GM21723 (cell line): ENCODE measurements around the gene CSNK1D.
A peak's percentile ranks its signal among the peaks of the same experiment; 100 is the strongest.

ENCODE experiments used
- ATAC-seq: cut with Tn5 transposase; IDR thresholded peaks from one replicate; pipeline ENCODE4 v1.9.1; 2021; ENCODE audit warnings: mild to moderate bottlenecking, moderate library complexity; ENCODE audit not compliant: unreplicated experiment

The CSNK1D gene

DNA sequence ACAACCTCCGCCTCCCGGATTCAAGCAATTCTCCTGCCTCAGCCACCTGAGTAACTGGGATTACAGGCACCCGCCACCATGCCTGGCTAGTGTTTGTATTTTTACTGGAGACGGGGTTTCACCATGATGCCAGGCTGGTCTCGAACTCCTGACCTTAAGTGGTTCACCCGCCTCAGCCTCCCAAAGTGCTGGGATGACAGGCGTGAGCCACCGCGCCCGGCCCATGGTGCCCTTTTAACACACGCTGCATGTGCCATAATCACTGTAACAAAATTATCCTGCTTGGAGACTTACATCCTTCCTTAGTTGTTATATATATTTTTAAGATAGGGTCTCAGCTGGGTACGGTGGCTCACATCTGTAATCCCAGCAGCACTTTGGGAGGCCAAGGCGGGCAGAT lies 38.5 kb upstream of the CSNK1D start:
- ATAC-seq, result no peak

DNA sequence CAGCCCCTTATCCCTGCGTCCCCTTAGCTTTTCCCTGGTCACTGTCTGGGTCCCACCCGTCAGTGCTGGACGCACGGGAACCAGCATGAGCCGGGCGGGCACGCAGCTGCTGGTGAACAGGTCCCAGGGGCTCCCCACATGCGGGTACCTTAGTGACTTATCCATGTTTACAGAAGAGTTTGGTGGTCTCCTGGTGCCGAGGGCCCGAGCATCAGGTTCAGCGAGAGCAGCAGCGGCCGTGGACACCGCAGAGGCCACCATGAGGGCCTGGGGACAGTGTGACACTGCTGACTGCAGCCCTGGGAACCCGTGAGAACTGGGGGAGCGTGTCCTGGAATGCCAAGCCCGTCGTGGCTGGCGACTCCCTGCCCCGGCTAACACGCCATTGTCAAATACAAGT lies 37.4 kb upstream of the CSNK1D start:
- ATAC-seq, result no peak

DNA sequence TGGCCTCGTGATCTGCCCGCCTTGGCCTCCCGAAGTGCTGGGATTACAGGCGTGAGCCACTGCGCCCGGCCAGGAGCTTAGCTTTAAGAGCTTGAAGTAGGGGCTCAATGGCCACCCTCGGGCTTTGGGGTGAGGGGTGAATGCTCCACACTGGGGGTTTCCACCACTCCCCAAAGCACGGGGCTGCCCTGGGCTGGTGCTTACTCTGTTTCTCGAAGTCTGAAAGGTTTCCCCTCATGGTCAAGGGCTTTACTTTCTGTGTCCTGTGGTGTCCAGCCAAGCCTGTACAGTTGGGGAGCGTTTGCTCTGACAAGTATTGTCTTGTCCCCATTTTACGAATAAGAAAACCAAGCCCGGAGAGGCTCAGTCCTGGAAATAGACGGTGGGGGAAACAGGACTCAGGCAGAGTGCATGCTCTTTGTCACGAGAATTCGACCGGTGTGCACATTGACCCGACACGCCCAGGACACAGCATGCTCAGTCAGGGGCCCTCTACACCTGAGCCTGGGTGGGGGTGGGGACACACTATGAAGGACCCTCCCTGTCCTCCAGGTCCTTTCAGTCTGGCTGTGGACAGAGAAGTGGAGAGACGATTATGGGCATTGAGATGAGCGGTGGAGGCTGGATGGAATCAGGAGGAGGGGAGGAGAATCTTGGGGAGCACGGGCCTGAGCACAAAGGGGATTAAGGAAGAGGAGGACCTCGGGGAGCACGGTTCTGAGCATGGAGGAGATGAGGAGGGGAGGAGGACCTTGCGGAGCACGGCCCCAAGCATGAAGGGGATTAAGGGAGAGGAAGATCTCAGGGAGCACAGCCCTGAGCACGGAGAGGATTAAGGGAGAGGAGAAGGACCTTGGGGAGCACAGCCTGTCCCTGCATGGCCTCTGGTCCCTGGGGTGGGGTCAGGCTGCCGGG lies 36.4 kb upstream of the CSNK1D start:
- no peak for ATAC-seq

DNA sequence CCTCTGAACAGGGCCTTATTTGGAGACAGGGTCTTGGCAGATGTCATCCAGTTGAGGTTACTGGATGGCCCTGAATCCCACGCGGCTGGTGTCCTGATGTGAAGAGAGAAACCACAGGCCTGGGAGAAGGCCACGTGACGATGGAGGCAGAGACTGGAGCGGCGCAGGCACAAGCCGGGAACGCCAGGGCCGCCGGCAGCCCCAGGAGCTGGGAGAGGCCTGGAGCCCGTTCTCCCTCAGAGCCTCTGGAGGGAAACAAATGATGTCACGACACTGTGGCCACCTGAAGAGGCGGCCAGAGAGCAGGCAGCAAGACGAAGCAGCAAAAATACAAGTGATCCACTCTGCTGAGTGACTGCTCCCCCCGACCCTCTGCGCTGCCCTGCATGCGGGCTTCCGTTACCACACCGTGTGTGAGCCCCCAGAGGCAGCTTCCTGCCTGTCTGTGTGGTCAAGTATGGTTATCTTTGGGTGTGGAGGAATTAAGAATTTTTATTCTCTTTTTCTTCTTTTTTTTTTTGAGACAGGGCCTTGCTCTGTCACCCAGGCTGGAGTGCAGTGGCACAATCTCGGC lies 32.3 kb upstream of the CSNK1D start:
- ATAC-seq, result no peak

DNA sequence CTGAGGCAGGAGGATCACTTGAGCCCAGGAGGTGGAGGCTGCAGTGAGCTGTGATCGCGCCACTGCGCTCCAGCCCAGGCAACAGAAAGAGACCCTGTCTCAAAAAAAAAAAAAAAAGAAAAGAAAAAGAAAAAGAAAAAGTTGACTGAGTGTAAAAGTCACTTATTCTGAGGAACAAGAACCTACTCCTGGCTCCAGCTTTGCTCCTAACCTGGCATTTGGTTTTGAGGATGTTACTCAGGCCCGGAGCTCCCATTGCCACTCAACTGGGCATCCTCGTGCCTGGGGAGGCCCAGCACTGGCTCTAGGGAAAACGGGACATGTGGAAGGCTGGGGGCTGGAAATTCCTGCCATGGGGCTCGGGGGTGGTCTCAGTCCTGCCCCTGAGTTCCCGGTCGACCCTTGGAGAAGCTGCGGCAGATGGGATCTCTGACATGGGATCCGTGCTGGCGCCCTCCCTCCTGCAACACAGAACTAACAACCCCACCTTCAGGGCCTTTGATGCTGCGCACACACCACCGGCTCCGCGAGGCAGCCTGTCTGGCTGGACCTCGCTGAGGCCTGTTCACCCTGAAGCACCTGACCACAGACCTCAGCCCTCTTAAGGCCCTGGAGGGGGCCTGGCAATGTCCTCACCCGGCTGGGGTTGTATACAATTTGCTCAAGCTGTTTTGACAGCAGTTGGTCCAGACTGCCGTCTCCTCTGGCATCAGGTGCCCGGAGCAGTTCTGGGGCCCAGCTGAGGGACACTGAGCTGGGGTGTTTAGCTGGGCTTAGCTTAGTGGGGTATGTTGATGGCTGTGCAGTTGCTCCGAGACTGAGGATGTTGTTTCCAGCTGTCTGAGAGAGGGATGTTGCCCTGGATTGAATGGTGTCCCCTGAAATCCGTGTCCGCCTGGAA lies 31.6 kb upstream of the CSNK1D start:
- ATAC-seq, result no peak

DNA sequence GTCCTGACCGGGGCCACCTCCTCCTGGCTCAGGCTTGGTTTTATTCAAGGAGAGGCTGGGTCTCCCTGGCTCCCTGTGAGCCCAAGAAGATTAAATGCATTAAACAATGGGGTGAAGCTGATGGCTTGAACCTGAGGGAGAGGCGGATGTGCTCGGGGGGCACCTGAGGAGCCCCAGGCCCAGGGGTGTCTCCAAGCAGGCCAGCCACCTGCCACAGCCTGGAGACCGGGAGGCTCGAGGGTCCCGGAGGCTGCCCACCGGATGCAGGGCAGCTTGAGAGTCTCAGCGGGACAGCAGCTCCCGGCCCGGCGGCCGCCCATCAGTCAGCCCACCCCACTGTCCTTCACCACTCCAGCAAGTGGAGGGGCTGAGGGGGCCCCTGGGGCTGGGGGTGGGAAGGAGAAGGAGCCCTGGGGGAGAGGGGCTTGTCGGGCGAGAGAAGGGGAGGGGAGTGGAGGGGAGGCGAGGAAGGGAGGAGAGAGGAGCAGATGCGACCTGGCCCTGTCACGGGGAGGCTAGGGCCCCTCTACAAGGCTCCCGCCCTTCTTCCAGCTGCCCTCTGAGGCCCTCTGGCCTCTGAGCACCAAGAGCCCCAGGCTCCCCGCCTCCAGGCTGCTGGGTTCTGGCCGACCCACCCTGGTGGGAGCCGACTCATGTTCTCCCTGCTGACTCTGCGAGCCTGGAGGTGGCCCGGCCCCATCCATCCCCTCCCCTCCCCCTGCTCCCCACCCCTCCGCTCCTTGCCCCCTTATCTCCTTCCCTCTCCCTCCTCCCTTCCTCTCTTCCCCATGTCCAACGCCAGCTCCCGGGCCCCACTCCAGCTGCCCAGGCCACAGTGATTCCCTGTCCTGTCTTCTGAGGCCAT lies 30.7 kb upstream of the CSNK1D start:
- no peak for ATAC-seq

DNA sequence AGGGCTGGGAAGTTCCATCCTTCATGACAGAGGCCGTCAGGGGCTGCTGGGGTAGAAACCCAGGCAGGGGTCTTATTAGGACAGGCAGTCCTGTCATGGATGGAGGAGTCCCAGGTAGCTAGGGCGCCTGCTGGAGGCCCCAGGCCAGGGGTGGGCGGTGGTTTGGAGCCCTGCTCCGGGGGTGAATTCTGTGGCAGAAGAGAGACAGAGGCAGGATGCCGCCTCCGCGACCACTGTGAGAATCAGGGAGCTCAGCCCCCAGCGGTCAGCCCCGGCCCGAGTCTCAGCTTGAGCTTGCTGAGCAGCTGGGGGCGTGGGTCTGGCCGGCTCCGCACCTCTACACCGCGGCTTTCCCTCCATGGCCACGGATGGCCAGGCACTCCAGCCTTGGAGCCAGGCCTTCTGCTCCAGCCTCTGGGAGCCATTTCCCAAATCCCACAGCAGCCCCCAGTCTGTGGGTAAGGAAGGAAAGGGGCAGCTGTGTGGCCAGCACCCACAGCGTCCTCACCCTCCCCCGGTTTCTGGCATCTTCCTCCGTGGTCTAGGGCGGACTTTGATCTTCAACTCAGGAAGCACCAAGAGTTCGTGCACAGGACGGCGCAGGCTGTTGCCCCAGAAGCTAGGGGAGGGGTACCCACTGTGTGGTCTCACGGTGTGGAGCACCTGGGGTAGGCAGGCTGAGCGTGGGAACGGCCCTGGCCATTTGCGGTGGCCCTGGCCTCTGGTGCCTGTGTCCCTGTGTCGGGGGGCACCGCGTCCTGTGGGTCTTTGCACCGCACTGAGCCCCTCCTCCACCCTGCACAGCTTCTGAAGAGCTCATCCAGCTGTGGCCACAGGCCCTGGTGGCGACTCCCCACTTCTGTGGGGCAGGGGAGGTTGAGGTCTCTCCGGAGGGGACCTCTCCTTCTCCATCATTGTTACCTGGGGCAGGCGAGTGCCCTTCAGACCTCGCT lies 29.8 kb upstream of the CSNK1D start:
- no peak for ATAC-seq

DNA sequence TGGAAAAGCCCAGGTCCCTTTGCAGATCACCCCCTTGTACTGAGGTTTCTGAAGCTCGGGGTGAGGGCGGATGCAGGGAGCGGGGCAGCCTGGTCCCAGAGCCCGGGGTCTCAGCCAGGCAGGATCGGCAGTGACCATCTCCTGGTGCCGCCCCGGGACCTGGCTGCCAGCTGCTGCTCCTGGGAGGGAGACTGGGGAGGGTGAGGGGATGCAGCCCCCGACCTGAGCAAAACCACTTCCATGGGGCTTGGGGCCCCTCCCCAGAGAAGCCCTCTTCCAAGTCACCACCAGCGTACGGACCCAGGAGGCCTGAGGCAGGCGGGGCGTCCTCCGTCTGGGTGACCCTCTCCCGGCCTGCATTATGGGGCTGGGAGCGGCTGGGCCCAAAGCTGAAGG lies 29.1 kb upstream of the CSNK1D start:
- no peak for ATAC-seq

DNA sequence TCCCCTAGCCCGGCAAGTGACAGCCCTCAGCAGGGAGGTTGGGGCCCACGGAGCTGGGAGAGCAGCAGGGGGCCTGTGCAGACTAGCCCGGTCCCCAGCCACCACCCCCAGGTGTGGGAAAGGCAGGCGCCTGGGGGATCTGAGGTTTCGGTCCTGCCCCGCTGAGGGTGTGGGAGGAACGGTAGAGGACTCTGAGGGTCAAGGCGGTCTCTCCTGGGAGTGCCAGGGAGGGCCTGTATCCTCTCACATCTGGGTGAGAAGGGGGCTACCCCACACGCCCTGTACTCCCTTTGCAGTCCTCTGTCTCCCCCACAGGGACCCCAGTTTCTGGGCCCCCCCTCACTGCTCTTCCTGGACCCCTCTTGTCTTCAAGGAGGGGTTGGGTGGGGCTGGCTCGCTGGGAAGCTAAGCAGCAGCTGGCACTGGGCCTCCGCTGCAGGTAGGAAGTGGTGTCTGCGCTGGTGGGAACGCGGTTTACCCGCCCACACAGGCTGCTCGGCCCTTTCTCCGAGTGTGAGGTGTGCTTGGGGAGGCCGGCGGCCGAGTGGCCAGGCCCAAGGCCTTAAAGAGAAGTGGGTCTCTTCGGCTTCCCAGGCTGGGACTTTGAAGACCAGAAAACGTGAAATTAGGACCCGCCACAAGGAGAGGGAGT lies 28.5 kb upstream of the CSNK1D start:
- ATAC-seq, result no peak

DNA sequence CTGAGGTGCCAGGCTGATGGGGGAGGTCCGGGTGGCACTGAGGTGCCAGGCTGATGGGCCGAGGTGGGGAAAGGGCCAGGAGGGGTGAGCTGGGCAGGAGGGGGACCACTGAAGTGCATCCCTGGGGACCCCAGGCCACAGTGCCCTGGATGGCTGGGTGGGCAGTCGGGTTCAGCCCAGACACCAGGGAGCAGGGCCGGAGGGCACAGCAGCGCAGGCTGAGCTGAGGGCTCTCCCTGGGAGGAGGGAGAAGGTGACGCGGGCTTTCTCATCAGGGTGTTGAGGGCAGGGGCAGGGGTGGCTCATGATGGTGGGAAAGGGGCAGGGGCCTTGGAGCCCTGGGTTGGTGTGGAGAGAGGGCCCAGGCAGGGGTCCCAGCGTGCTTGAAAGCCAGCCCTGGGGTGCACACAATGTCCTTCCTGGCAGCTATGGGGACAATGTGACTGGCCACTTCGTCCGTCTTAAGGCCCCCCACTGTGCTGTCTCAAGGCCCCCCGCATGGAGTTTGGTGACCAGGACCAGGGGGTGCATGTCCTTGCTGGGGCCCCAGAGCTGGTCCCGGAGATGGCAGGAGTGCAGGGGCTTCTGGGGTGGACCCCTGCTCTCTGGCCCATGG lies 27.9 kb upstream of the CSNK1D start:
- no peak for ATAC-seq

DNA sequence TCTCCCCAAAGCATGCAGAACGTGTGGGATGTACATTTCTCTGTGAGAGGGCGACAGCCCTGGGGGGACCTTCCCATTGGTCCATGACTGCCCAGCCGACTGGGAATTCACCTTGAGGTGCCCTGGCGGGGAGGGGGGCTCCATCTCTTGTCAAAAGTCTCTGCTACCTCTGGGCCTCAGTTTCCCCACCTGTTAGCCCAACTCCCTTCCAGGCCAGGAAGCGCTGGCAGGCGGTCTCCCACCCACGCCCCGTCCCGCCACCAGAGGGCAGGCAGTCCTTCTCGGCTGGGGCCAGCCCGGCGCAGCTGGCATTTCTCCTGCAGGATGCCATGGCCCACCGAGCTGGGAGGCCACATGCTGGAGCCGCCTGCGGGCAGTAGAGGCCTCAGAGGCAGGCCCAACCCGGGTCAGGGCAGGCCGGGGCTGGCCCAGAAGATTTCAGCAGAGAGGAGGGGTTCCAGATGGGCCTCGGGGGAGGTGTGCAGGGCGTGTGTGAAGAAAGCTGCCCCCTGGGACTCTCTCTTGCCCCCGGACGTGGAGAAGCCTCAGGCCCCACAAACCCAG lies 27.3 kb upstream of the CSNK1D start:
- ATAC-seq, result no peak

DNA sequence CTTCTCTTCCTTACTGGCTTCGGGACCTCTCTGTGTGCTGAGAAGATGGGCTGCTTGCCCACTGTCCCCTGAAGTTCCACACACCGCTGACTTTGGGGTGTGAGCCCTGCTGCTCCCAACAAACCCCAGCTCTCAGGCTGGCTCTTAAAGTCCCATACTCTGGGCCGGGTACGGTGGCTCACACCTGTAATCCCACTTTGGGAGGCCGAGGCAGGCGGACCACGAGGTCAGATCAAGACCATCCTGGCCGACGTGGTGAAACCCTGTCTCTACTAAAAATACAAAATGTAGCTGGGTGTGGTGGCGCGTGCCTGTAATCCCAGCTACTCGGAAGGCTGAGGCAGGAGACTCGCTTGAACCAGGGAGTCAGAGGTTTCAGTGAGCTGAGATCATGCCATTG lies 26.7 kb upstream of the CSNK1D start:
- no peak for ATAC-seq

DNA sequence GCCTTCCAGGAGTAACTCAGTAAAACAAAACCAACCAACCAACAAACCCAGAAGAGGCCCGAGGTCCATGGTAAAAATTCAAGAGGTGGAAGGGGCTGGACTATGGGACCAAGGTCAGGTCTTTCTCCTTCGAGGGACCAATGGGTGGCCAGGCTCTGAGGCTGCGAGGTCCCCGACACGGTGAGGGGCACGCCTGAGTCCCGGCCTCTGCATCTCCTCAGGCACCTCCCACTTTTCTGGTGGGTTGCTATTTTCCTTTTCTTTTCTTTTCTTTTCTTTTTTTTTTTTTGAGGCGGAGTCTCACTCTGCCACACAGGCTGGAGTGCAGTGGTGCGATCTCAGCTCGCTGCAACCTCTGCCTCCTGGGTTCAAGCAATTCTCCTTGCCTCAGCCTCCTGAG lies 26.0 kb upstream of the CSNK1D start:
- no peak for ATAC-seq

DNA sequence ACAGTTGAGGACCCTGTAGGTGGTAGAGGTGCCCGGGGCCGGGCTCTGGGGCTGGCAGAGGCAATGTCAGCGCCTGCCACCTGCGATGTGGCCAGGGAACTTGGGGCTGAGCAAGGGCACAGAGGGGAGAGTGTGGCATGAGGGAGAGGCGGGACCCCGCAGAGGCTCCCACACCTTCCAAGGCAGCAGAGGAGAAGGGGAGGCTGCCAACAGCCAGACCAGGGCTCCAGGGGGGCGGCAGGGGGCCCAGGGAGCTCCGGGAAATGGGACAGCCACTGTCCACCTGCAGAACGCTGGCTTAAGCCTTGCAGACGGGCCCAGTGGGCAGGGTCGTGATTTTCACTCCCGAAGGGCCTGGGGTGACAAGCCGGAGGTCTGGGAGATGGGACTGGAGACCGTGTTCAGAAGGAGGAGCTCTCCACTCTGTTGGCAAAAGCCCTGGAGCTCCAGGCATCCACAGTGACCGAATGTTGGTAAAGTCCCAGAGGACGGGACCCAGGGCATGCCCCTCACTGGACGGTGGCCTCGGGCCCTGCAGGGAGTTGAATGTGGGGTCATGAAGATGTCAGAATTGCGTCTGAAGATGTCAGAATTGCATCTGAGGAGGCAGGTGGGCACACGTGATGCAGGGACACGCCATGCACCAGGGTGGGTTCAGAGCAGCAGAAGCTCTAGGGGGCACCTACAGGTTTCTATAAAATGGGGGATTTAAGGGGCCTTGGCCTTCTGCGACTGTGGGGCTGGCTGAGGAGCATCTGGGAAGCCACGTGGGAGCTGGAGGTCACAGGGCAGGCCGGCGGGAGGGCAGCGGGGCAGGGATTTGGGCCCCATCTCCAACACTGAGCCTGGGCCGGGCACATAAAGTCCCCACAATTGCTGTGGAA lies 25.3 kb upstream of the CSNK1D start:
- no peak for ATAC-seq

DNA sequence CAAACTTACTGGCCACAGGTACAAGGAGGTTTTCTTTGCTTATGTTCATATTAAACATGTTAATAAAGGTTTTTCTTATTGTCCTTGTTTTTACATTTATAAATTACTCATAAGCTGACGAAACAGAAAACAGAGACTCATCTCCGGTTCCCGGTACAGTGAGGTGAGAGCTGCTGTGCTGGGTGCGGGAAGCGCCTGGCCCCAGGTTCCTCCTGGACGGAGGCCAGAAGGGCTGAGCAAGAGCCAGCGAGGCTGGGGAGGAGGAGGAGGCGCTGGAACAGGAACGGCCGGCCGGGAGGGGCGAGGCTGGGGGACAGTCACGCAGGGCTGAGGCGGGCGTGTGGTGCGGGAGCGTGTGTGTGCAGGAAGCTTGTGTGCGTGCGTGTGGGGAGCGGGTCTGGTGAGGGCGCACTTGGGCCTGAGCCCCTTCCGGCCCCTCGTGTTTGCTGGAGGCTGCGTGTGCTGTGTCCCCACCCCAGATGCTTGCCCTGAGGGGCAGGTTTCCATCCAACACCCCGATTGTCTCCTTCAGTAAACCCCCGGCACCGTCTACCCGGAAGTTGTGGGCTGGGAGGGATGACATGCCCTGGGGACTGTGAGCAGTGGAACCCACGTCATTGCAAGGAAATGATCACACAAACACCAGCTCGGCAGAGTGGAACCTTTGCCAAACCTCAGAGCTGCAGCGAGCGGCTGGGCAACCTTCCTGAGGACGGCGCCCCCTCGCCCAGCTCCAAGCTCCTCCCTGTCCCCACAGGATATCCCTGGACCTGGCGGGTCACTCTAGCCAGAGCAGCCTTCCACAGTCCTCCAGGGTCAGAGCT lies 24.4 kb upstream of the CSNK1D start:
- ATAC-seq, result peak; percentile 56

DNA sequence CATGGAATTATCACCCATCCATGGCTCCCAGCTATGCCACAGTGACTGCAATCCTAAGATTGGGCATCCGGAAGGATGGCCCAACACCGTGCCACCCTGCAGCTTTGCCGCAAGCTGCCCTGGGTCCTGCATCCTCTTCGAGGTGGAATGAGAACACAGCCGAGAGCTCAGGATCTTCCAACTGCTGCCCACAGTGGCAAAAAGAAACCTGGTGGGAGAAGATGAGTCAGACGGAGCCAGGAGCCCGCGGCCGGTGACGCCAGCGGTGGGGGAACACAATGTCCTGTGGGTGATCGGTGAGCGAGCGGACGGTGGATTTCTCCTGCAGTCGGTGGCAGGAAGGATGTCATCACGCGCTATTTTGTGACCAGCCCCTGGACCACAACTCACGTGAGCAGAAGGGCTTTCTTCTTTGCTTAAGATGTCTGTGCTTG lies 23.8 kb upstream of the CSNK1D start:
- peak; percentile 33 for ATAC-seq
